Fibroblast of lung (primary cell): ENCODE data around the gene NDUFAF5.

Source experiments
- CTCF ChIP-seq, 2 donors: IDR thresholded peaks in 1 of 2; conservative IDR thresholded peaks in 1 of 2; 1 replicate in 1 of 2; 2 replicates in 1 of 2; pipeline ENCODE4 v1.5.1; 2011 to 2012; ENCODE audit warnings: low read length in 2 of 2, control low read depth in 1 of 2, inconsistent platforms in 1 of 2, low read depth in 1 of 2, mild to moderate bottlenecking in 1 of 2
- EZH2 ChIP-seq: IDR thresholded peaks from 2 replicates; pipeline ENCODE4 v1.5.1; 2012; ENCODE audit warnings: low read length, control low read depth, mild to moderate bottlenecking; ENCODE audit errors: missing control alignments

GRCh38 chr20:13817342-13817741 lies 32.5 kb downstream of the NDUFAF5 start:
- TF ChIP-seq CTCF (conservative IDR thresholded peaks at IDR 0.05 in 1 of 2, IDR thresholded peaks at IDR 0.05 in 1 of 2; ENCODE audit: low read depth in 1 of 2, low read length in 2 of 2) (no peak), EZH2 (no peak)
